Liver (tissue), 3 donors: Measurements from ENCODE around the gene AJM1.

ENCODE experiments used
- ATF3 ChIP-seq: IDR thresholded peaks from 2 replicates; pipeline ENCODE4 v1.6.1; 2016; ENCODE audit warnings: antibody characterized with exemption
- CTCF ChIP-seq: fragments of 150-350 bp; IDR thresholded peaks from 2 replicates; pipeline ENCODE4 v1.5.1; 2017; ENCODE audit warnings: improper control_type of control experiment, low read depth, low read length; ENCODE audit not compliant: missing input control
- FOXA1 ChIP-seq: IDR thresholded peaks from 2 replicates; pipeline ENCODE4 v1.6.1; 2016; ENCODE audit warnings: antibody characterized with exemption
- HNF4G ChIP-seq: IDR thresholded peaks from 2 replicates; pipeline ENCODE4 v1.6.1; 2016; ENCODE audit warnings: antibody characterized with exemption
- JUND ChIP-seq, 2 donors: IDR thresholded peaks; 2 replicates each; pipeline ENCODE4 v1.6.1; 2016; ENCODE audit warnings: antibody characterized with exemption in 2 of 2
- NR2F2 ChIP-seq: IDR thresholded peaks from 2 replicates; pipeline ENCODE4 v1.6.1; 2016; ENCODE audit warnings: antibody characterized with exemption
- RAD21 ChIP-seq, 2 donors: IDR thresholded peaks; 2 replicates each; pipeline ENCODE4 v1.6.1; 2016; ENCODE audit warnings: antibody characterized with exemption in 2 of 2, mild to moderate bottlenecking in 2 of 2
- REST ChIP-seq: IDR thresholded peaks from 2 replicates; pipeline ENCODE4 v1.6.1; 2016; ENCODE audit warnings: antibody characterized with exemption, mild to moderate bottlenecking
- TAF1 ChIP-seq: conservative IDR thresholded peaks from 2 replicates; pipeline ENCODE4 v1.6.1; 2016; ENCODE audit warnings: antibody characterized with exemption, mild to moderate bottlenecking
- YY1 ChIP-seq: IDR thresholded peaks from 2 replicates; pipeline ENCODE4 v1.6.1; 2016; ENCODE audit warnings: antibody characterized with exemption, mild to moderate bottlenecking
- TF ChIP-seq, protein P1 (sequence below): IDR thresholded peaks from 2 replicates; pipeline ENCODE4 v1.6.1; 2016; ENCODE audit warnings: antibody characterized with exemption
- donor health status: healthy.
- donor health status: healthy.

DNA sequence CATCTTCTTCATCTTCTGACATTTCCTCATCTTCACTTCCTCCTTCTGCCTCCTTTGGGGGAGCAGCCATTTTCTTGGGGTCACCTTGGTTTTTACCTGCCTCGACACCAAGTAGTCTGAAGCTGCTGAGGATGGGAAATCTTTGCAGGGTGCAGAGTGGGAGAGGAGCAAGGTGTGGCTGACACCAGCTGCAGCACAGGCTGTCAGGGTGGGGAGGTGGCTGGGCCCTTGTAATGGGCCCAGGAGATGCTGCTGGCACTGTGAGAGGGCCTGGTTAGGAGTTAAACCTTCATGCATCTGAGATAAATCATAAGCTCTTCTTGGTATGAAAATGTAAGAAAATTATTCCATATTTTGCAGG is 26.9 kb upstream of the AJM1 start:
- no peak for TF ChIP-seq YY1
- no peak for TF ChIP-seq CTCF
- no peak for TF ChIP-seq ATF3
- TF ChIP-seq HNF4G: no peak
- no peak for TF ChIP-seq RAD21 (IDR thresholded peaks at IDR 0.05)
- TF ChIP-seq, protein P1, sequence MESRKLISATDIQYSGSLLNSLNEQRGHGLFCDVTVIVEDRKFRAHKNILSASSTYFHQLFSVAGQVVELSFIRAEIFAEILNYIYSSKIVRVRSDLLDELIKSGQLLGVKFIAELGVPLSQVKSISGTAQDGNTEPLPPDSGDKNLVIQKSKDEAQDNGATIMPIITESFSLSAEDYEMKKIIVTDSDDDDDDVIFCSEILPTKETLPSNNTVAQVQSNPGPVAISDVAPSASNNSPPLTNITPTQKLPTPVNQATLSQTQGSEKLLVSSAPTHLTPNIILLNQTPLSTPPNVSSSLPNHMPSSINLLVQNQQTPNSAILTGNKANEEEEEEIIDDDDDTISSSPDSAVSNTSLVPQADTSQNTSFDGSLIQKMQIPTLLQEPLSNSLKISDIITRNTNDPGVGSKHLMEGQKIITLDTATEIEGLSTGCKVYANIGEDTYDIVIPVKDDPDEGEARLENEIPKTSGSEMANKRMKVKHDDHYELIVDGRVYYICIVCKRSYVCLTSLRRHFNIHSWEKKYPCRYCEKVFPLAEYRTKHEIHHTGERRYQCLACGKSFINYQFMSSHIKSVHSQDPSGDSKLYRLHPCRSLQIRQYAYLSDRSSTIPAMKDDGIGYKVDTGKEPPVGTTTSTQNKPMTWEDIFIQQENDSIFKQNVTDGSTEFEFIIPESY: no peak
- TF ChIP-seq TAF1: no peak
- TF ChIP-seq NR2F2: no peak
- TF ChIP-seq JUND (IDR thresholded peaks at IDR 0.05): no peak
- TF ChIP-seq REST: no peak
- TF ChIP-seq FOXA1: no peak
